HEK293 (cell line): ENCODE data around the gene SPPL2B.

ENCODE experiments used
- CTCF ChIA-PET: fragments of 350-600 bp; formaldehyde crosslinking; extraction: SDS; loops from one replicate; lab custom pipeline; 2021; ENCODE audit warnings: antibody characterized with exemption; lab: Yijun Ruan, JAX
- POLR2A ChIA-PET: fragments of 300-600 bp; formaldehyde crosslinking; extraction: SDS; loops from one replicate; lab custom pipeline; 2020; ENCODE audit warnings: antibody characterized with exemption, inconsistent platforms; lab: Yijun Ruan, JAX
- H3K27ac ChIP-seq: fragments of 200-500 bp; sonication (Bioruptor generic); 2 replicates; pipeline ENCODE4 v1.5.1; 2014; ENCODE audit warnings: low read depth, low read length, control low read depth, inconsistent platforms; ENCODE audit errors: extremely low read depth
- H3K36me3 ChIP-seq, 2 experiments: fragments of 200-500 bp in 1 of 2; sonication (Bioruptor generic) in 1 of 2; 1 replicate in 1 of 2; 2 replicates in 1 of 2; pipeline ENCODE4 v1.5.1; 2014 to 2017; ENCODE audit warnings: inconsistent platforms in 2 of 2, low read length in 2 of 2; ENCODE audit not compliant: control insufficient read depth in 2 of 2, insufficient read depth in 1 of 2
- H3K4me1 ChIP-seq: fragments of 200-500 bp; sonication (Bioruptor generic); 2 replicates; pipeline ENCODE4 v1.5.1; 2014; ENCODE audit warnings: mild to moderate bottlenecking, low read length, inconsistent platforms; ENCODE audit not compliant: control insufficient read depth, insufficient read depth
- H3K4me3 ChIP-seq: 2 replicates; pipeline ENCODE4 v1.5.1; 2011; ENCODE audit warnings: low read depth, mild to moderate bottlenecking, control low read depth, low read length, moderate library complexity
- H3K9me3 ChIP-seq: fragments of 200-500 bp; sonication (Bioruptor generic); 2 replicates; pipeline ENCODE4 v1.5.1; 2014; ENCODE audit warnings: low read depth, low read length, inconsistent platforms; ENCODE audit not compliant: control insufficient read depth, insufficient read depth
- EGR2 ChIP-seq: fragments of 450-650 bp; formaldehyde crosslinking; IDR thresholded peaks from 2 replicates; pipeline ENCODE4 v1.5.1; 2016; ENCODE audit warnings: low read depth, missing biosample characterization, missing genetic modification characterization
- KLF1 ChIP-seq: fragments of 450-650 bp; formaldehyde crosslinking; IDR thresholded peaks from 2 replicates; pipeline ENCODE4 v1.5.1; 2016; ENCODE audit warnings: missing biosample characterization, missing genetic modification characterization
- YY2 ChIP-seq: fragments of 450-650 bp; formaldehyde crosslinking; IDR thresholded peaks from 2 replicates; pipeline ENCODE4 v1.5.1; 2016; ENCODE audit warnings: missing biosample characterization, missing genetic modification characterization
- ZBTB10 ChIP-seq: fragments of 450-650 bp; formaldehyde crosslinking; IDR thresholded peaks from 2 replicates; pipeline ENCODE4 v1.5.1; 2016; ENCODE audit warnings: missing biosample characterization, missing genetic modification characterization
- ZBTB20 ChIP-seq: fragments of 450-650 bp; formaldehyde crosslinking; IDR thresholded peaks from 2 replicates; pipeline ENCODE4 v1.5.1; 2016; ENCODE audit warnings: missing biosample characterization, missing genetic modification characterization
- ZBTB49 ChIP-seq: fragments of 450-650 bp; formaldehyde crosslinking; IDR thresholded peaks from 2 replicates; pipeline ENCODE4 v1.5.1; 2016; ENCODE audit warnings: missing biosample characterization, missing genetic modification characterization, low read depth
- ZFHX2 ChIP-seq: fragments of 450-650 bp; formaldehyde crosslinking; conservative IDR thresholded peaks from 2 replicates; pipeline ENCODE4 v1.5.1; 2016; ENCODE audit warnings: missing biosample characterization, missing genetic modification characterization
- ZFP3 ChIP-seq: fragments of 450-650 bp; formaldehyde crosslinking; IDR thresholded peaks from 2 replicates; pipeline ENCODE4 v1.5.1; 2016; ENCODE audit warnings: low read depth, missing biosample characterization, missing genetic modification characterization
- ZIC2 ChIP-seq: fragments of 450-650 bp; formaldehyde crosslinking; IDR thresholded peaks from 2 replicates; pipeline ENCODE4 v1.5.1; 2016; ENCODE audit warnings: missing biosample characterization, missing genetic modification characterization
- ZNF114 ChIP-seq: fragments of 450-650 bp; formaldehyde crosslinking; IDR thresholded peaks from 2 replicates; pipeline ENCODE4 v1.5.0; 2017; ENCODE audit warnings: missing biosample characterization, missing genetic modification characterization
- ZNF146 ChIP-seq: fragments of 450-650 bp; formaldehyde crosslinking; IDR thresholded peaks from 2 replicates; pipeline ENCODE4 v1.5.1; 2016; ENCODE audit warnings: missing biosample characterization, missing genetic modification characterization
- ZNF488 ChIP-seq: fragments of 450-650 bp; formaldehyde crosslinking; IDR thresholded peaks from 2 replicates; pipeline ENCODE4 v1.5.1; 2016; ENCODE audit warnings: missing biosample characterization, missing genetic modification characterization
- ZNF580 ChIP-seq: fragments of 450-650 bp; formaldehyde crosslinking; IDR thresholded peaks from 2 replicates; pipeline ENCODE4 v1.5.1; 2016; ENCODE audit warnings: missing biosample characterization, missing genetic modification characterization
- ZNF596 ChIP-seq: fragments of 450-650 bp; IDR thresholded peaks from 2 replicates; pipeline ENCODE4 v1.5.0; 2018; ENCODE audit warnings: missing biosample characterization, mild to moderate bottlenecking, missing genetic modification characterization, moderate library complexity
- ZNF677 ChIP-seq: fragments of 450-650 bp; IDR thresholded peaks from 2 replicates; pipeline ENCODE4 v1.5.0; 2018; ENCODE audit warnings: missing biosample characterization, mild to moderate bottlenecking, missing genetic modification characterization, moderate library complexity
- ZNF692 ChIP-seq: fragments of 450-650 bp; formaldehyde crosslinking; IDR thresholded peaks from 2 replicates; pipeline ENCODE4 v1.5.1; 2016; ENCODE audit warnings: missing biosample characterization, missing genetic modification characterization
- ZNF768 ChIP-seq: fragments of 450-650 bp; formaldehyde crosslinking; IDR thresholded peaks from 2 replicates; pipeline ENCODE4 v1.5.1; 2018; ENCODE audit warnings: missing biosample characterization, mild to moderate bottlenecking, missing genetic modification characterization
- ZNF776 ChIP-seq: fragments of 450-650 bp; formaldehyde crosslinking; IDR thresholded peaks from 2 replicates; pipeline ENCODE4 v1.5.0; 2017; ENCODE audit warnings: missing biosample characterization, missing genetic modification characterization, borderline replicate concordance
- ZNF792 ChIP-seq: fragments of 450-650 bp; formaldehyde crosslinking; IDR thresholded peaks from 2 replicates; pipeline ENCODE4 v1.5.1; 2016; ENCODE audit warnings: missing biosample characterization, missing genetic modification characterization
- ZNF830 ChIP-seq: fragments of 450-650 bp; IDR thresholded peaks from 2 replicates; pipeline ENCODE4 v1.5.0; 2018; ENCODE audit warnings: missing biosample characterization, missing genetic modification characterization, low read depth, mild to moderate bottlenecking, moderate library complexity

SPPL2B gene

GRCh38 chr19:2324220-2324948 lies 4.1 kb upstream of the SPPL2B start:
- POLR2A ChIA-PET = interaction anchor here (0.8 kb wide), 1 partner anchor 8 kb away, joined by 4 read pairs; no protein-coding TSS in a partner anchor
- no peaks in the 10 kb centered on the region for H3K9me3 ChIP-seq
- CTCF ChIA-PET = interaction anchor here (0.7 kb wide), 1 partner anchor 1243 kb away, joined by 3 read pairs; no protein-coding TSS in a partner anchor

GRCh38 chr19:2325281-2326046 lies 3.0 kb upstream of the SPPL2B start:
- Histone ChIP-seq H3K36me3 (peaks cover 11 to 34% of the 10 kb centered on the region in 2 experiments; a peak in 2 of 3 replicates), H3K9me3 (no peaks in the 10 kb centered on the region), H3K27ac (no peak overlapping the region), H3K4me3 (no peak overlapping the region), H3K4me1 (peaks cover 3% of the 10 kb centered on the region)
- POLR2A ChIA-PET = interaction anchor here (2.0 kb wide), 1 partner anchor 9 kb away, joined by 5 read pairs; no protein-coding TSS in a partner anchor
- CTCF ChIA-PET = interaction anchor here (0.6 to 0.7 kb wide), 3 partner anchors 457 to 1250 kb away, joined by 3 read pairs; no protein-coding TSS in a partner anchor
- TF ChIP-seq YY2 (tag by site-specific recombination) (no peak), ZFHX2 (peak; percentile 64), ZNF580 (tag by site-specific recombination) (no peak), KLF1 (no peak), ZNF596 (tag by site-specific recombination) (no peak), EGR2 (tag by site-specific recombination) (peak; percentile 80)

More at GRCh38 chr19:2324220-2324948, 4.1 kb upstream of the SPPL2B start:
- H3K36me3 ChIP-seq = peaks cover 11 to 34% of the 10 kb centered on the region in 2 experiments; a peak in 2 of 3 replicates
- no peak overlapping the region for H3K27ac ChIP-seq
- TF ChIP-seq ZNF792 (tag by site-specific recombination) = no peak
- peak; percentile 88 for TF ChIP-seq ZIC2 (tag by site-specific recombination)
- no peaks in the 10 kb centered on the region for H3K4me1 ChIP-seq
- no peak overlapping the region for H3K4me3 ChIP-seq

GRCh38 chr19:2326699-2327360 lies 1.7 kb upstream of the SPPL2B start:
- Histone ChIP-seq H3K36me3 (peaks cover 11 to 34% of the 10 kb centered on the region in 2 experiments; a peak in 2 of 3 replicates), H3K27ac (no peak overlapping the region), H3K4me1 (peaks cover 13% of the 10 kb centered on the region), H3K9me3 (no peaks in the 10 kb centered on the region), H3K4me3 (no peak overlapping the region)
- CTCF ChIA-PET = interaction anchor here (0.5 to 0.7 kb wide), 4 partner anchors 65 to 1162 kb away, joined by 3 to 4 read pairs (median 4); partner anchors contain the start of gene GADD45B
- POLR2A ChIA-PET = interaction anchor here (1.7 to 2.0 kb wide), 2 partner anchors 10 to 149 kb away, joined by 5 read pairs; partner anchors contain the start of gene GADD45B
- no peak for TF ChIP-seq ZNF776 (tag by site-specific recombination)
- no peak for TF ChIP-seq ZNF830 (tag by site-specific recombination)
- TF ChIP-seq ZFP3 (tag by site-specific recombination) = no peak
- TF ChIP-seq ZNF114 (tag by site-specific recombination) = no peak
- no peak for TF ChIP-seq ZBTB49 (tag by site-specific recombination)
- no peak for TF ChIP-seq ZBTB20 (tag by site-specific recombination)
- no peak for TF ChIP-seq ZNF768
- TF ChIP-seq ZNF488 = no peak
- no peak for TF ChIP-seq ZNF692 (tag by site-specific recombination)
- TF ChIP-seq ZBTB10 (tag by site-specific recombination) = no peak
- TF ChIP-seq ZNF146 (tag by site-specific recombination) = no peak
- TF ChIP-seq ZNF677 = no peak
